Endodermal cell (in vitro differentiated cells): ENCODE measurements around the gene NMT2. TPM values are rescaled to one million over a fixed set of nuclear protein-coding genes. Genes with fewer than 3 reads are reported as not detected.

ENCODE experiments used
- DNase-seq: peaks from one replicate; pipeline ENCODE4 v3.0.0-alpha.2; 2017
- H3K27ac ChIP-seq: 2 replicates; pipeline ENCODE4 v1.5.1; 2013; ENCODE audit warnings: mild to moderate bottlenecking, low read depth, low read length, moderate library complexity
- H3K27me3 ChIP-seq: 2 replicates; pipeline ENCODE4 v1.6.1; 2013; ENCODE audit warnings: mild to moderate bottlenecking, low read length, moderate library complexity; ENCODE audit not compliant: insufficient read depth, control insufficient read depth, poor library complexity, severe bottlenecking
- H3K36me3 ChIP-seq: 2 replicates; pipeline ENCODE4 v1.7.0; 2013; ENCODE audit warnings: mild to moderate bottlenecking, low read length, moderate library complexity; ENCODE audit not compliant: control insufficient read depth, insufficient read depth
- H3K4me1 ChIP-seq: one replicate; pipeline ENCODE4 v1.7.0; 2013; ENCODE audit warnings: low read length; ENCODE audit not compliant: control insufficient read depth, insufficient read depth
- H3K4me3 ChIP-seq: 2 replicates; pipeline ENCODE4 v1.5.1; 2013; ENCODE audit warnings: mild to moderate bottlenecking, low read length, moderate library complexity
- H3K9ac ChIP-seq: 2 replicates; pipeline ENCODE4 v1.6.1; 2013; ENCODE audit warnings: mild to moderate bottlenecking, low read length, moderate library complexity; ENCODE audit not compliant: poor library complexity, severe bottlenecking; ENCODE audit errors: extremely low read depth
- H3K9me3 ChIP-seq: 2 replicates; pipeline ENCODE4 v1.6.1; 2013; ENCODE audit warnings: mild to moderate bottlenecking, low read length, moderate library complexity; ENCODE audit not compliant: control insufficient read depth
- H3K27ac Mint-ChIP-seq: 2 replicates; pipeline ENCODE4 v1.8.0; 2020; ENCODE audit warnings: mixed read lengths
- H3K27me3 Mint-ChIP-seq: 2 replicates; pipeline ENCODE4 v1.8.0; 2021; ENCODE audit warnings: mild to moderate bottlenecking, mixed read lengths; ENCODE audit not compliant: insufficient read depth
- H3K36me3 Mint-ChIP-seq: 2 replicates; pipeline ENCODE4 v1.8.0; 2020; ENCODE audit warnings: low read depth, mixed read lengths
- H3K4me1 Mint-ChIP-seq: 2 replicates; pipeline ENCODE4 v1.8.0; 2020; ENCODE audit warnings: mixed read lengths
- H3K4me3 Mint-ChIP-seq: 2 replicates; pipeline ENCODE4 v1.8.0; 2020; ENCODE audit warnings: mild to moderate bottlenecking, moderate library complexity, mixed read lengths
- H3K9me3 Mint-ChIP-seq: 2 replicates; pipeline ENCODE4 v1.8.0; 2020; ENCODE audit warnings: mild to moderate bottlenecking, mixed read lengths
- WGBS, 2 experiments: methylation state at CpG; one replicate each; pipeline versions ENCODE4 v1.1.5 to v1.1.7; 2013; ENCODE audit warnings: missing lambda C conversion rate in 2 of 2, mixed read lengths in 1 of 2; ENCODE audit not compliant: insufficient coverage in 1 of 2, insufficient read length in 1 of 2; 5-methylcytosine and 5-hydroxymethylcytosine counted together
- total RNA-seq, 2 donors: library from RNA; stranded (reverse); fragmentation: NEBNext Ultra II Directional in 1 of 2; extraction: Animal tissue kit (Norgen Biotek cat#: 25700) in 1 of 2; gene quantifications; 2 replicates in 1 of 2; 3 replicates in 1 of 2; pipeline ENCODE4 v1.2.1, GENCODE V29; 2021
- TF ChIP-seq, protein P1 (sequence below): fragments of 200-600 bp; sonication (generic); conservative IDR thresholded peaks from 2 replicates; pipeline ENCODE4 v1.5.0; 2021; ENCODE audit warnings: antibody characterized with exemption, mild to moderate bottlenecking

Gene NMT2
- total RNA-seq, 2 donors from 2014 or later: 21.7 to 21.9 TPM

DNA sequence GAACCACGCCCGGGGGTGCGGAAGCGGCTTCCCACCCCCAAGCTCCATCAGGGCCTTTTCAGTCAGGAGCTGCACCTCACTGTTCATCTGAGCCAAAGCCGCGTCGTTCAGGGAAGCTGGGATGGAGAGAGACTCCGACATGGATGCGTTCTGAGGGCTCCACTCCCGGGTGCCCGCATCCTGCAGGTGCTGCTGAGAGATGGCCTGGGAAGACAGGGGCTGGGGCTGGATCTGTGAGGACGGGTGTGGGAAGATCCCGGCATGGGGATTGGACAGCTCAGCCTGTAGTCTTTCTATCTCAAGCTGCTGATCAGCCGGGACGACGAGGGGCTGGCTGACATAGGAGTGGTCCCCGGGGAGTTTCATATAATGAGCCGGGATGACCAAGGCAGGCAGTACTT lies 45.0 kb upstream of the NMT2 start:
- H3K27ac Mint-ChIP-seq: no peak overlapping the region
- Histone ChIP-seq H3K4me1 (peaks cover 3% of the 10 kb centered on the region), H3K9me3 (no peaks in the 10 kb centered on the region), H3K27me3 (no peaks in the 10 kb centered on the region), H3K9ac (no peak overlapping the region), H3K36me3 (peaks cover 31% of the 10 kb centered on the region), H3K4me3 (no peak overlapping the region), H3K27ac (no peak overlapping the region)
- no peak for DNase-seq
- peaks cover 39% of the 10 kb centered on the region for H3K36me3 Mint-ChIP-seq
- no peak overlapping the region for H3K4me3 Mint-ChIP-seq
- H3K4me1 Mint-ChIP-seq: peaks cover 8% of the 10 kb centered on the region
- H3K27me3 Mint-ChIP-seq: no peaks in the 10 kb centered on the region
- no peaks in the 10 kb centered on the region for H3K9me3 Mint-ChIP-seq
- WGBS, 2 experiments: 96 to 99% methylated on average over 14 to 18 of the region's 18 CpGs
- TF ChIP-seq, protein P1, sequence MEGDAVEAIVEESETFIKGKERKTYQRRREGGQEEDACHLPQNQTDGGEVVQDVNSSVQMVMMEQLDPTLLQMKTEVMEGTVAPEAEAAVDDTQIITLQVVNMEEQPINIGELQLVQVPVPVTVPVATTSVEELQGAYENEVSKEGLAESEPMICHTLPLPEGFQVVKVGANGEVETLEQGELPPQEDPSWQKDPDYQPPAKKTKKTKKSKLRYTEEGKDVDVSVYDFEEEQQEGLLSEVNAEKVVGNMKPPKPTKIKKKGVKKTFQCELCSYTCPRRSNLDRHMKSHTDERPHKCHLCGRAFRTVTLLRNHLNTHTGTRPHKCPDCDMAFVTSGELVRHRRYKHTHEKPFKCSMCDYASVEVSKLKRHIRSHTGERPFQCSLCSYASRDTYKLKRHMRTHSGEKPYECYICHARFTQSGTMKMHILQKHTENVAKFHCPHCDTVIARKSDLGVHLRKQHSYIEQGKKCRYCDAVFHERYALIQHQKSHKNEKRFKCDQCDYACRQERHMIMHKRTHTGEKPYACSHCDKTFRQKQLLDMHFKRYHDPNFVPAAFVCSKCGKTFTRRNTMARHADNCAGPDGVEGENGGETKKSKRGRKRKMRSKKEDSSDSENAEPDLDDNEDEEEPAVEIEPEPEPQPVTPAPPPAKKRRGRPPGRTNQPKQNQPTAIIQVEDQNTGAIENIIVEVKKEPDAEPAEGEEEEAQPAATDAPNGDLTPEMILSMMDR: no peak

- Mint-ChIP-seq H3K36me3 (peaks cover 31% of the 10 kb centered on the region), H3K27me3 (no peaks in the 10 kb centered on the region), H3K27ac (no peak overlapping the region), H3K9me3 (no peaks in the 10 kb centered on the region), H3K4me1 (peaks cover 8% of the 10 kb centered on the region), H3K4me3 (no peak overlapping the region)
- no peak overlapping the region for H3K27ac ChIP-seq
- no peak overlapping the region for H3K9ac ChIP-seq
- 97 to 100% methylated on average over 6 of the region's 6 CpGs for WGBS, 2 experiments
- H3K4me1 ChIP-seq: peaks cover 3% of the 10 kb centered on the region
- H3K4me3 ChIP-seq: no peak overlapping the region
- no peak for DNase-seq
- H3K9me3 ChIP-seq: no peaks in the 10 kb centered on the region
- TF ChIP-seq, protein P1: no peak
- no peaks in the 10 kb centered on the region for H3K27me3 ChIP-seq
- peaks cover 24% of the 10 kb centered on the region for H3K36me3 ChIP-seq
Observed at GRCh38 chr10:15211464-15211979, 43.0 kb upstream of the NMT2 start.

- no peaks in the 10 kb centered on the region for H3K27me3 Mint-ChIP-seq
- H3K9me3 Mint-ChIP-seq: no peaks in the 10 kb centered on the region
- TF ChIP-seq, protein P1: no peak
- H3K4me3 ChIP-seq: no peak overlapping the region
- no peak overlapping the region for H3K4me3 Mint-ChIP-seq
- H3K36me3 ChIP-seq: peaks cover 24% of the 10 kb centered on the region
- no peaks in the 10 kb centered on the region for H3K9me3 ChIP-seq
- H3K27ac ChIP-seq: no peak overlapping the region
- peaks cover 8% of the 10 kb centered on the region for H3K4me1 Mint-ChIP-seq
- H3K27ac Mint-ChIP-seq: no peak overlapping the region
- H3K9ac ChIP-seq: no peak overlapping the region
- no peak for DNase-seq
- WGBS, 2 experiments: 94 to 95% methylated on average over 7 to 8 of the region's 8 CpGs
- H3K4me1 ChIP-seq: peaks cover 3% of the 10 kb centered on the region
- peaks cover 29% of the 10 kb centered on the region for H3K36me3 Mint-ChIP-seq
- H3K27me3 ChIP-seq: no peaks in the 10 kb centered on the region
Observed at GRCh38 chr10:15210521-15210920, 42.0 kb upstream of the NMT2 start.
